ENCODE data around the gene SMAD4. TPM values are rescaled to one million over a fixed set of nuclear protein-coding genes. Genes with fewer than 3 reads are reported as not detected.
A peak's percentile ranks its signal among the peaks of the same experiment; 100 is the strongest.

SMAD4 gene
- total RNA-seq, 6 experiments from 2014 or later = 77.2 to 97.9 (median 84.0) TPM

GRCh38 chr18:51025512-51025911, 4.5 kb upstream of the SMAD4 start:
- TF ChIP-seq, protein P1, sequence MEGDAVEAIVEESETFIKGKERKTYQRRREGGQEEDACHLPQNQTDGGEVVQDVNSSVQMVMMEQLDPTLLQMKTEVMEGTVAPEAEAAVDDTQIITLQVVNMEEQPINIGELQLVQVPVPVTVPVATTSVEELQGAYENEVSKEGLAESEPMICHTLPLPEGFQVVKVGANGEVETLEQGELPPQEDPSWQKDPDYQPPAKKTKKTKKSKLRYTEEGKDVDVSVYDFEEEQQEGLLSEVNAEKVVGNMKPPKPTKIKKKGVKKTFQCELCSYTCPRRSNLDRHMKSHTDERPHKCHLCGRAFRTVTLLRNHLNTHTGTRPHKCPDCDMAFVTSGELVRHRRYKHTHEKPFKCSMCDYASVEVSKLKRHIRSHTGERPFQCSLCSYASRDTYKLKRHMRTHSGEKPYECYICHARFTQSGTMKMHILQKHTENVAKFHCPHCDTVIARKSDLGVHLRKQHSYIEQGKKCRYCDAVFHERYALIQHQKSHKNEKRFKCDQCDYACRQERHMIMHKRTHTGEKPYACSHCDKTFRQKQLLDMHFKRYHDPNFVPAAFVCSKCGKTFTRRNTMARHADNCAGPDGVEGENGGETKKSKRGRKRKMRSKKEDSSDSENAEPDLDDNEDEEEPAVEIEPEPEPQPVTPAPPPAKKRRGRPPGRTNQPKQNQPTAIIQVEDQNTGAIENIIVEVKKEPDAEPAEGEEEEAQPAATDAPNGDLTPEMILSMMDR (IDR thresholded peaks at IDR 0.05) = no peak
- no peak overlapping the region for H3K27ac Mint-ChIP-seq
- DNase-seq = no peak
- H3K9me3 Mint-ChIP-seq = no peaks in the 10 kb centered on the region
- H3K4me3 Mint-ChIP-seq = no peak overlapping the region
- H3K36me3 Mint-ChIP-seq (ENCODE audit: low read depth) = peaks cover 6% of the 10 kb centered on the region
- H3K4me1 Mint-ChIP-seq (ENCODE audit: low read depth) = peaks cover 22% of the 10 kb centered on the region
- no peaks in the 10 kb centered on the region; the same call in 1 of the 2 replicates for H3K27me3 Mint-ChIP-seq (ENCODE audit: insufficient read depth)

- TF ChIP-seq, protein P1 (IDR thresholded peaks at IDR 0.05) = no peak
- Mint-ChIP-seq H3K4me1 (ENCODE audit: low read depth) (peaks cover 39% of the 10 kb centered on the region), H3K36me3 (ENCODE audit: low read depth) (peaks cover 9% of the 10 kb centered on the region), H3K27me3 (ENCODE audit: insufficient read depth) (no peaks in the 10 kb centered on the region; the same call in 1 of the 2 replicates), H3K9me3 (no peaks in the 10 kb centered on the region), H3K4me3 (peak overlapping the region; percentile 99), H3K27ac (peak overlapping the region; percentile 100)
- peak; percentile 28 for DNase-seq
These were observed 1.7 kb upstream of the SMAD4 start for GRCh38 chr18:51028201-51028805.

DNA sequence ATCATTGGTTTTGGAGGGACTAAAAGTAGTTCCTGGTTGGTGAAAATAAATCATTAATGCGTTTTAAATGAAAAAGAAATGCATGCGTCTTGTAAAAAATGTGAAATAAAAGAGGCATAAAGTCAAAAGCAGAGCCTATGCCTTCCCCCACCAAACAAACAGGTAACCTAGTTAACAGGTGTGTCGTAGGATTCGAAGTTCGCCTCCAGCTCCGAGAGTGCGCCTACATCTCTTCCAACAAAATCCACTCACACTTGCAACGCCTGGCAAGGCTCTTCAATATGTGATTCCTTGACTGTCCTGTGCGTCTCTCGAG, 677 bp upstream of the SMAD4 start:
- H3K4me1 Mint-ChIP-seq (ENCODE audit: low read depth) = peaks cover 39% of the 10 kb centered on the region
- peak overlapping the region; percentile 99 for H3K4me3 Mint-ChIP-seq
- no peaks in the 10 kb centered on the region; the same call in 1 of the 2 replicates for H3K27me3 Mint-ChIP-seq (ENCODE audit: insufficient read depth)
- peak; percentile 36 for DNase-seq
- H3K27ac Mint-ChIP-seq = peak overlapping the region; percentile 100
- H3K9me3 Mint-ChIP-seq = no peaks in the 10 kb centered on the region
- peaks cover 4% of the 10 kb centered on the region; the same call in 1 of the 2 replicates for H3K36me3 Mint-ChIP-seq (ENCODE audit: low read depth)
- TF ChIP-seq, protein P1 (IDR thresholded peaks at IDR 0.05) = no peak

DNA sequence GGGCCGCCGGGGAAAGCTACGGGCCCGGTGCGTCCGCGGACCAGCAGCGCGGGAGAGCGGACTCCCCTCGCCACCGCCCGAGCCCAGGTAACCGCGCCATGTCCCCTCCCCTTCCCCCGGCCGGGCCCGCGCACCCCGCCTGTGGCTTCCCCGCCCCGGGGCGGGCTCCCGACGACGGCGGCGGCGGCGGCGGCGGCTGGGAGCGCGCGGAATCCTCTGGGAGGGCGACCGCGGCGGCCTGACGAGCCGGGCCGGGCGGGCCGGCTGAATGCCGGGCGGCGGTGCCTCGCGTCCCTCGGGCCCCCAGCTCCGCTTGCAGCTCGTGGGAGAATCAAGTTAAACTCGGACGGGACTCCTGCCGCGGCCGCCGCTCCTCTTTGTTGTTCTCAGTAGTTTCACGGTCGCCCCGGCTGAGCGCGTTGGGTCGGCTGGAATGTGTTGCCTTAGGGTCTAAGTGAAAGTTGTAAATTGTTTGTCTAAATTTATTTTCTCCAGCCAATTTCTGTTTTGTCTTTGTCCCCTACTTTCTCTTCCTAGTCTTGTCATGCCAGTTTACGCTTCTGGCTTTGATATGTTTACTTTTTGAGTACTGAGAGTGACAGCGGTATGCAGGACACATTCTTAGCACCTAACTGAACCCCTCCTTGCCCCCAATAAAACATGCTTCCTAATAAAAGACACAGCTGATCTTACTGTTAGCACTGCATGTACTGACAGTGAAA, 685 bp downstream of the SMAD4 start:
- peaks cover 13% of the 10 kb centered on the region for H3K36me3 Mint-ChIP-seq (ENCODE audit: low read depth)
- no peaks in the 10 kb centered on the region; the same call in 1 of the 2 replicates for H3K27me3 Mint-ChIP-seq (ENCODE audit: insufficient read depth)
- TF ChIP-seq, protein P1 (IDR thresholded peaks at IDR 0.05) = no peak
- DNase-seq = peak; percentile 16
- peaks cover 52% of the 10 kb centered on the region for H3K4me1 Mint-ChIP-seq (ENCODE audit: low read depth)
- no peaks in the 10 kb centered on the region for H3K9me3 Mint-ChIP-seq
- H3K27ac Mint-ChIP-seq = peak overlapping the region; percentile 84
- peak overlapping the region; percentile 96 for H3K4me3 Mint-ChIP-seq

DNA sequence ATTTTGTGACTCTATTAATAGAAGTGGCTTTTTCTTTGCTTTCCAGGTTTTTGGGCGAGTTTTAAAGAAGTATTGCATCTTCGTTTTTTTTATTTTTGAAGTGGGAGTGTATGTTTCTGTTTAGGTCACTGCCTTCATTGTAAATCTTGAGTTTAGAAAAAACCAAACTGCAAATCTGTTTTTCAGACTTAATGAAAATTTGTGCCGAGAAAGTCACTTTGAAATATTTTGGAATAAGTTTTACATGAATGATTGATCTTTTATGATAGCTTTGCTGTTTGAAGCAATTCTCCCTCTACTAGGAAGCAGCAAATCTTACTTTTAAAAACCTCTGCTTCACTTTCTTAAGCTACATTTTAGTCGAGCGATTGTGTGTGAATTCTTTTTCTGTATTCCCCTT, 2.2 kb downstream of the SMAD4 start:
- DNase-seq = no peak
- no peaks in the 10 kb centered on the region for H3K9me3 Mint-ChIP-seq
- TF ChIP-seq, protein P1 (IDR thresholded peaks at IDR 0.05) = no peak
- H3K27ac Mint-ChIP-seq = peak overlapping the region; percentile 36; the same call in 1 of the 2 replicates
- peak overlapping the region; percentile 96 for H3K4me3 Mint-ChIP-seq
- H3K4me1 Mint-ChIP-seq (ENCODE audit: low read depth) = peaks cover 64% of the 10 kb centered on the region
- H3K27me3 Mint-ChIP-seq (ENCODE audit: insufficient read depth) = no peaks in the 10 kb centered on the region; the same call in 1 of the 2 replicates
- peaks cover 13% of the 10 kb centered on the region for H3K36me3 Mint-ChIP-seq (ENCODE audit: low read depth)
